A673 (cell line): Measurements from ENCODE around the gene DNAH7. TPM values are rescaled to one million over a fixed set of nuclear protein-coding genes. Genes with fewer than 3 reads are reported as not detected.

Source experiments
- BruUV-seq: library from RNA; stranded (reverse); fragments of 400-500 nt; replicated peaks from 2 replicates; lab custom pipeline; 2021; lab: Mats Ljungman, UMichigan
- CTCF ChIA-PET: fragments of 300-600 bp; sonication (Branson Sonifier 250); formaldehyde crosslinking; loops from one replicate; lab custom pipeline; 2022; ENCODE audit warnings: antibody characterized with exemption; lab: Charles Lee
- POLR2A ChIA-PET: fragments of 300-600 bp; sonication (Branson Sonifier 250); formaldehyde crosslinking; loops from one replicate; lab custom pipeline; 2022; ENCODE audit warnings: antibody characterized with exemption; ENCODE audit not compliant: low non-redundant PET; lab: Charles Lee
- DNase-seq: peaks from one replicate; pipeline ENCODE4 v3.0.0-alpha.2; 2015; ENCODE audit warnings: low spot score
- H3K27ac ChIP-seq: fragments of 200-600 bp; sonication (generic); 2 replicates; pipeline ENCODE4 v1.5.1; 2016; ENCODE audit warnings: mixed run types, low read depth, mild to moderate bottlenecking, mixed read lengths, antibody characterized with exemption, low read length; ENCODE audit not compliant: poor library complexity, severe bottlenecking
- H3K27me3 ChIP-seq: fragments of 200-600 bp; sonication (generic); replicated peaks from 2 replicates; pipeline ENCODE4 v1.6.1; 2017; ENCODE audit warnings: mixed run types, low read depth, mild to moderate bottlenecking, mixed read lengths, antibody characterized with exemption, low read length; ENCODE audit not compliant: insufficient read depth, poor library complexity
- H3K36me3 ChIP-seq: fragments of 200-600 bp; sonication (generic); 2 replicates; pipeline ENCODE4 v1.6.1; 2016; ENCODE audit warnings: mixed run types, mild to moderate bottlenecking, mixed read lengths, antibody characterized with exemption, low read length; ENCODE audit not compliant: insufficient read depth, poor library complexity, severe bottlenecking
- H3K4me1 ChIP-seq: fragments of 200-600 bp; sonication (generic); 2 replicates; pipeline ENCODE4 v1.6.1; 2017; ENCODE audit warnings: mixed run types, mild to moderate bottlenecking, mixed read lengths, antibody characterized with exemption, low read length; ENCODE audit not compliant: insufficient read depth, poor library complexity, severe bottlenecking
- H3K4me3 ChIP-seq: fragments of 200-600 bp; sonication (generic); 2 replicates; pipeline ENCODE4 v1.5.1; 2016; ENCODE audit warnings: low read depth, mixed run types, mild to moderate bottlenecking, mixed read lengths, low read length; ENCODE audit not compliant: poor library complexity, severe bottlenecking
- H3K9me3 ChIP-seq: fragments of 200-600 bp; sonication (generic); 2 replicates; pipeline ENCODE4 v1.6.1; 2016; ENCODE audit warnings: mixed run types, low read depth, mild to moderate bottlenecking, mixed read lengths, antibody characterized with exemption, low read length; ENCODE audit not compliant: poor library complexity, severe bottlenecking
- CTCF ChIP-seq: fragments of 300-800, 200-600 bp; sonication (generic); conservative IDR thresholded peaks from 2 replicates; pipeline ENCODE4 v1.5.1; 2017; ENCODE audit warnings: low read depth, mild to moderate bottlenecking, antibody characterized with exemption, low read length, moderate library complexity, mixed read lengths
- EZH2 ChIP-seq: fragments of 200-600 bp; sonication (generic); IDR thresholded peaks from 2 replicates; pipeline ENCODE4 v1.6.1; 2017; ENCODE audit warnings: borderline replicate concordance, low read depth, mild to moderate bottlenecking, mixed read lengths, antibody characterized with exemption, low read length; ENCODE audit not compliant: poor library complexity, severe bottlenecking
- intact Hi-C: fragments of 100-400 bp; cut with micrococcal nuclease; formaldehyde crosslinking; loops from one replicate; pipeline ENCODE4 v1.10.0; 2022; ENCODE audit not compliant: unreplicated experiment
- total RNA-seq: library from RNA; stranded (reverse); gene quantifications from 2 replicates; pipeline ENCODE4 v1.2.3, GENCODE V29; 2021

DNAH7 gene
- total RNA-seq, 1 experiment from 2014 or later: 0.95 TPM

DNA sequence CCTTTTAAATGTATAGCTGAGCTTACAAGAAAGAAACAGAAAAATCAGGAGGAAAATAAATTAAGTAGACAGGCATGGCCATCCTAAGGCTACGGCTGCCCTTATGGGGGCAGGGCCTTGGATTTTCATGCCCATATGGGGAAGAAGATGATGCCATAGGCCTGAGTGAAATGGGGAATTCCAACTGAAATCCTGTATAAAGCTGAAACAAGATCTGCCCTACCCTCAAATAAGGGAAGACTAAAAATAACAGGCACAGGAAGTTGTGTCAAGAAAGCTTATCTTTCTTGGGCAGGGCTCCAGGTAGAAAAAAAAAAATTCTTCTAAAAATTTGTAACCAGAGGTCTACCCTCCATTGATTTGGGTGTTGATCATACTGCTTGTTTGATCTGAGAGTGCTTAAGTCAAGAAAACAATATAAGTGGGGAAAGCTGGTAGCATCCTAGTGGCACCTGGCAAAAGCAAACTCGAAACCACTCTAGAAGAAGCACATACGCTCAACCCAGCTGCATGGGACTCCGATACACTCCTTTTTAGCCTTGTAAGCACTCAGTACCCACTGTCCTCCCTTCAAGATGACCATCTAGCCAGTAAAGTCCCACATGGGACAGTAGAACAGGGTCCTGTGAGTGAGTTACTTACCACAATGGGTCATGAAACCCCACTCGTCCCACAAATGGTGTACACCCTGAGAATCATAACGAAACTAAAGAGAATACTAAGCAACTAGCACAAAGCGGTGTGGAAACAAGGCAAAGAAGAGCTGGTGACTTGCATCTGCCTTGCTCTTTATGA, 22.3 kb downstream of the DNAH7 start:
- H3K4me1 ChIP-seq: no peaks in the 10 kb centered on the region
- no peak for DNase-seq
- no peaks in the 10 kb centered on the region for H3K36me3 ChIP-seq
- no peak overlapping the region for H3K4me3 ChIP-seq
- no peaks in the 10 kb centered on the region for H3K27me3 ChIP-seq
- TF ChIP-seq EZH2 (no peak), CTCF (no peak)
- BruUV-seq: no TSS peak
- no peak overlapping the region for H3K27ac ChIP-seq
- H3K9me3 ChIP-seq: no peaks in the 10 kb centered on the region
- CTCF ChIA-PET: no interaction called here
- intact Hi-C loops: no loop called here
- POLR2A ChIA-PET: interaction anchor here (0.6 kb wide), 2 partner anchors 311 to 1119 kb away, joined by 3 read pairs; no protein-coding TSS in a partner anchor

- ChIA-PET CTCF (no interaction called here), POLR2A (no interaction called here)
- H3K9me3 ChIP-seq: peaks cover 8% of the 10 kb centered on the region
- no peaks in the 10 kb centered on the region for H3K27me3 ChIP-seq
- no peak for DNase-seq
- no peaks in the 10 kb centered on the region for H3K36me3 ChIP-seq
- H3K4me3 ChIP-seq: no peak overlapping the region
- H3K4me1 ChIP-seq: no peaks in the 10 kb centered on the region
- intact Hi-C loops: no loop called here
- no TSS peak for BruUV-seq
- no peak overlapping the region for H3K27ac ChIP-seq
- TF ChIP-seq EZH2 (no peak), CTCF (no peak)
These were observed 26.9 kb downstream of the DNAH7 start for GRCh38 chr2:196041786-196042185.

GRCh38 chr2:196040218-196040617, 28.4 kb downstream of the DNAH7 start:
- intact Hi-C loops: no loop called here
- TF ChIP-seq EZH2 (no peak), CTCF (no peak)
- CTCF ChIA-PET: no interaction called here

More at GRCh38 chr2:196040218-196040617, 28.4 kb downstream of the DNAH7 start:
- Histone ChIP-seq H3K27ac (no peak overlapping the region), H3K9me3 (peaks cover 8% of the 10 kb centered on the region), H3K27me3 (no peaks in the 10 kb centered on the region), H3K4me1 (no peaks in the 10 kb centered on the region), H3K4me3 (no peak overlapping the region), H3K36me3 (no peaks in the 10 kb centered on the region)
- DNase-seq: no peak
- BruUV-seq: no TSS peak
- POLR2A ChIA-PET: no interaction called here
